Non-pigmented ciliary epithelial cell (primary cell): ENCODE data around the gene C1orf50.
"Not testable (repeated sequence)": the region's sequence is repeated elsewhere in the genome, so short reads cannot be mapped to it uniquely, and the experiment has no call there.

ENCODE experiments used
- DNase-seq: peaks from one replicate; pipeline ENCODE4 v3.0.0-alpha.2; 2010; ENCODE audit warnings: low read depth

C1orf50 gene

DNA sequence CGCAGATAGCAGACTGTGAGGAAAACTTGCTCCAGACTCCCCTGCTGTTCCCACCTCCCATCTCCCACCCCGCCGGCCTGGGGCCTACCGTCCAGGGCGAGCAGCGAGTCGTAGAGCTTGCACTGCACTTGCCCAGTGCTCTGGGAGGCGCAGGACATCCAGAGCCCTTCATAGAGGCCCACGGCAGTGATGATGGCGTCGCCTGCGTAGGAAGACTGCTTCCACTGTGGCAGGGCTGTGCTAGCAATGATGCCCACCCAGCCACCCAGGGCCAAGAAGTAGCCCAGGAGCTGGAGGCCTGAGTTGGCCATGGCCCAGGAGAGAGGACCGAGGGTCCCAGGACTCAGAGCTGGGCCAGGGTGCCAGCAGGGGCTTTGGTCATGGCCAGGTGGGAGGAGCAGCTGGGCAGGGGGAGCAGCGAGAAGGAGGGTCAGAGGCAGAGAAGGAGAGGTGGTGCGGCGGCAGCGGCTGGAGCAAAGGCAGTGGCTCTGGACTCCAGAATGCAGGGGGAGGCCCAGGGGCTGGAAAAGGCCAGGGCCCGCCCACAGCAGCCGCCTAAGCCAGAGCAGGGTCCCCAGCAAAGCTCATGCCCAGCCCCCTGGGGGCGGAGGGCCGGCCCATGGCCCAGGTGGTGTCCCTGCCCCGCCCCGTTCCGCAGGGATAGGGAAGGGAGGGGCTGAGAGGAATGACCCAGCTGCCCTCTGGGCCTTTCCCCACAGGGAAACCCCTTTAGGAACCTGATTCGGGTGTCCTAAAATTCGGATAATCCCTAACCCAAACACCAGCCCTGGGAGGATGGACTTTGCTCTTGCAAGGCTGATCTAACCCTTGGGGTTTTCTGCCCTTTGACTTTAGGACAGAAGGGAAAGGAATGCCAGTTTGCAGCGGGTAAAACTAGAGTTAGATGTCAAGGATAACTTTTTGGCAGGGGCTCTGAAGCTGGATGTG is 27.0 kb upstream of the C1orf50 start, which contains the start of gene CLDN19:
TSS of gene CLDN19 (minus strand) at position 484 of the 948 bp plus-strand sequence. CDS start at position 311, 173 bp downstream.
- DNase-seq, result no peak

DNA sequence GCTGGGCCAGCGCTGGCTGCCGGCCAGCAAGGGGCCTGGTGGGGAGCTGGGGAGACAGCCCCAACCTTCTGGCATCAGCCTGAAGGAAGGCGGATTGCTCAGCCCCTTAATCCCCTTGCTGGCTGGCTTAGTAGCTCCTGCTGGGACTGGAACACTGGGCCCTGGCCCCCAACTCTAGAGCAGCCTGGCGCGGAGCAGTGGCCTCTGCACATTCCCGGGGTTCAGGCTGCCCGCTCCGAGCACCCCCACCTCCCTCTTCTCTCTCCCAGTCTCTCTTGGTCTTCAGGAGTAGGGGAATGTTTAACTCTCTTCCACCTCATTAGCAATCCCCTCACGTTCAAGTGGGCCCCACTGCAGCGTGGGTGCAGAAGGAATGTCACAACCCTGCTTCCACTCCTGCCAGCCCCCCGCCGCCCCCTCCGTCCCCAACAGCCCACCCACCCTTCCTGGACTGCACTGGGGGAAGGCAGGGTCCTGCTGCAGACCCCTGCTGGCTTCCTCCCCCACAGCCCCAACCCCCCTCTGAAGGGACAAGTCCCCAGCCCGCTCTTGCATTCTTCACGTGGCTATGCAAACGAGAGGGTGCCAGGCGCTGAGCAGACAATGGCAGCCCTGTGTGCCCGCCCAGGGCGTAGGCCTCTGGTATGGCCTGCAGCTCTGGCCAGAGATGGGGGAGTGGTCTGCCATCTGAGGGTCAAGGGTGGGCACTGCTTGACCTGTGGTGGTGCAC is 26.0 kb upstream of the C1orf50 start:
- no peak for DNase-seq

DNA sequence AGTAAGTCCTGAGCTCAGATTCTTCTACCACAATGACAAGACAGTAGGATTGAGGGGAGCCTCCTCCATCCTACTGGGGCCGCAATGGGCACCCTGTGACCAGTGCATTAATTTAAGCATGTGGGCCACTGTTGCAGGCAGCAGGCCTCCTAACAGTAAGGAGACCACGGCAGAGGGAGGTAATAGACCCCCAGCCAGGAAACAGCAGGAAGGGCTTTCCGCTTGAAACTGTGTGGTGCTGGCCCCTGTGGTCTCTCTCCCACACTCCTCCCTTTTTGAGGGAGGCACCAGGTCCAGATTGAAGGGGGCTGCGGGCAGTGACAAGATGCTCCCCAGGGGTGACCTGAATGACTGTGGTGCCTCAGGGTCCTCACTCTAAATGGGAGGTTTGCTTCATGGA is 25.3 kb upstream of the C1orf50 start:
- no peak for DNase-seq

DNA sequence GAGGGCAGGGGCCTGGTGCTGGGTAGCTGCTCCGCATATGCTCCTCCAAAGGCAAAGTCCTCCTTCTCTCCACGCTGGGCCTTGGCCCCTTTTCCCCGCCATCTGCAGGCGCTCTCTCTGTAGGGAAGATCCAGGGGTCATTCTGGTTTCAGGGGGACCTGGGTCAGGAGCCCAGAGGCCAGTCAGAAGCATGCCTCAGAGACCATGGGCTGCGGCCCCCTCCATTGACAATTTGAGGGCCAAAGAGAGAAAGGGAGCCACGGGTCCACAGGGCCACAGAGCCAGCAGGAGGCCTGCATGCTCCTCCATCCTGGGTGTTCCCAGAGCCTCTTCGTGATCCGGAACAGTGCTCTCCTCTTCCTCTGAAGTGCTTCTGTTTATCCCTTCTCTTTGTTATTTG is 24.9 kb upstream of the C1orf50 start:
- no peak for DNase-seq

DNA sequence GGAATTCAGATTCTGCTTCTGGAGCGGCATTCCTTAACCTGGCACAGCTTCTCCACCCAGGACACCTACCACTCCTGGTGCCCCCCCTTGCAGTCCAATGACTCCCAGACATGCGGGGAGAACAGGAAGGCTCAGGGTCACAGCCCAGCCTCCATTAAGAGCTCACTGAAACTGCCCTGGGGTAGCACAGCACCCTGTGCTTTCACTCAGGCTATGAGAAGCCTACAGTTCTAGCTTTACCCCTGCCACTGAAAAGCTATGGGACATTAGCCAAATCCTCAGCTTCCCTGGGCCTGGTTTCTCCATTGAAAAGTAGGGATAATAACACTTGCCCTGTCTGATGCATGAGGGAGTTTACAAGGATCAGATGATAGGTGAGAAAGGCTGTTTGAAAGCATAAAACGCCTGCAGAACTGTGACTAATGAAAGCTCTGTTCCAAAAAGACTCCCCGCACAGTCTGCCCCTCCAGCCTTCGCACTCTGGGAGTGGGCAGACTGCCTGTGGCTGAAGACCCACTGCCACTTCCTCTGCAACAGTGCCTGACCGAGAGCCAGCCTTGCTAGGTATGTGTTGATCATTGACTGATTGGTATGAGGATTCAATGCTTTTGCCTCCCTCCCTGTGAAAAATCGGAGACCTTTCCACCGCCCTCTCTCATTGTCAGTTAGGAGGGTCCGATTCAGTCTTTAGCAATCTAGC is 24.3 kb upstream of the C1orf50 start:
- DNase-seq, result no peak

DNA sequence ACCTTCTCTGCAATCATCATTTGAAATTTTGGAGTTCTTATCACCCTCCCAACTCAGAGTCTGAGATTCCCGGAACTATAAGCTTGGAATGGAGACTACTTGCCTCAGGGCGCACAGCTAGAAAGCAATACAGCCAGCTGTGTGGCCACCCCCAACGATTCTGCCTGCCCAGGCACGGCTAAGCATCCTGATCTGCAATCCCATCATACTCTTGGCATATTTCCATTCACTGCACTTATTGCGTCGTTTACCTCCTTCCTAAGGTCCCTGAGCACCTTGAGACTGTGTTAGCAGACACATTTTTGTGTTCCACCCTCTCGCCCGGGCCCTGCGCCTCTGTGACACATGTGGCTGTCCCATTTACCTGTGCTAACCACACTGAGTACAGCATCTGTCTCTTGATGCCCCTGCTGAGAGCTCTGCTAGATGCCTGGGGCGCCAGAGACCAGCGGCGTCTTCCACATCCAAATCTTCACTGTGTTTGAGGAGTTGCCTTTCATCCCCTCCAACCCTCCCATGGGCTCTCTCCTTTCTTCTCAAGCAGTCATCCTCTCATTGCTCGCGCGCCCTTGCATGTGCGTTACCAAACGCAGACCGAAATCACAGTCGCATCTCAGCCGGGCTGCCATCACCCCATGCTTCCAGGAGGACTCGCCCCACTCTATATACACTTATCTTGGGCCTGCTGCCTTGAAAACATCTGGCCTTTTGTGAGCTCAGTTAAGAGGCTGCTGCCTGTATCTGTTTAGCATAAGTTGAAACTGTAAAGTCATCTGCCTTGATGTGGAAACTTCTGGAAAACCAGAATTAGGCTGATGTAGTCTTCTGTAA is 23.5 kb upstream of the C1orf50 start:
- DNase-seq, result no peak

DNA sequence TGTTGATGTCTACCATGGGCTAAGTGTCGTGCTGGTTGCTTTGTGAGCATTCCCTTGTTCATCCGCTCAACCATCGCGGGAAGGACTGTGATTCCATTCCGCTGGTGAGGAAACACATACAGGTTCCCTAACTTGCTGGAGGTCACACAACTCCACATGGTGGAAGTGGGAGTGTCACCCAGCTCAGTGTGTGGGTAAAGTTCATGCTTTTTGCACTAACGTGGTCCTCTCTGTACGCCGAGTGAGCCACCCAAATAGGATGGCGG is 23.0 kb upstream of the C1orf50 start:
- no peak for DNase-seq

DNA sequence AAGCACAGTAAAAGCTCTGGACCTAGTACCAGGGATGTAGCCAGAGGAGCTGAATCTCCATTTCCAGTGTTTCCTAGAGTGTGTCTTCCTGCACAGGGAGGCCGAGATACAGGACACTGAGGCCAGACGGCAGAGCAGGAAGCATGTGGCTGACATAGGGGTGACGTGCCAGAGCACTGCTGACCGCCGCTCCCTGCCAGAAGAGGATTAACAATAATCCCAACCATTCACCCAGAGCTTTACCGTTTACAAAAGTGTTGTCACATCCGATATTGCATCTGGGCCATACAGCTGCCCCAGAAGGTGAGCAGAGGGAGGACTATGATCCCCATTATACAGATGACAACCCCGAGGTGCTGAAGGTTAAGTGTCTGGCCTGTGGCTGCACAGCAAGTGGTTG is 21.2 kb upstream of the C1orf50 start:
- DNase-seq, result no peak

DNA sequence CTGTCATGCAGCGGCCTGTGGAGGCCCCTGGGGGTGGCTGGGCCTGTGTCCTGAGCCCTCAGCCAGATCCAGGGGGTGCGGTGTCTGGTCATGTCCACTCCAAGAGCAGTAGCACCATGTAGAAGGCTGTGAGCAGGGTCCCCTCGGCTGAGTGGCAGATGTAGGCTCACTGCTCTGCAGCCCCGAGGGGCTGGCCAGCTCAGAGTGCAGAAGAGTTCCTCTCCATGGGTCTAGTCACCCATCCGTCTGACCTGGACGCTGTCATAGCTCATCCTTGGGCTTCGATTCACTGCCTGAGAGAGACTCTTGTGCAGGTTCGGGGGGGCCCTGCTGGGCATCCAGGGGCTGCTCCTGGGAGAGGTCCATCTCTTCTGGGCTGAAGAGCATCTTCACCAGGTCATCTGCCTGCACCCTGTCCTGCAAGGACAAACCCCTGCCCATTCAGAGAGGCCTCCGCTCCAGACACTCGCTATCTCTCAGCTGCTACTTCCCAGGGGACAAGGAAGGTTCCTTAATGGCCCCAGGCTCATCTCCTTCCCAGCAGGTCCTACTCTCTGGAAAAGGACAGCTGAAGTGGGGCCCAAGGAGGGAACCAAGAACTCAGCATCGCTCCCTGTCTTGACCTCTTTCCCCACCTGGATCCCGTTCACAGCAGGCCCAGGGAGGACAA is 20.5 kb upstream of the C1orf50 start:
- no peak for DNase-seq

DNA sequence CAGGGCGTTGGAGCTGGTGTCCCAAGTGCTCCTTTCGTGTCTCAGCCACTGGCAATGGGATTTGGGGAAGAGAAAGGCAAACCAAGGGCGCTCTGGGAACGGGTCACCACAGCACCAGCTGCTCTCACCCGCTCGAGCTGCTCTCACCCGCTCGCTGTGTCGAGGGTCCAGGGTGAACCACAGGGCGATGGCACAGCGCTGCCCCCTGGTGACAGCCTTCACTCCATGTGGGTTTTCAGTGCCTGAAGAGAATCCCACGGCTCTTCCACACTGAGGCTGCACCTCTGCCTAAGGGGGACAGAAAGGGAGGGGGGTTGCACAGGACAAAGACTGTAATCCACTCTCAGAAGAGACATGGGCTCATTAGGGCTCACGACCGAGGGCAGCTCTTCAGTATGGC is 19.9 kb upstream of the C1orf50 start:
- DNase-seq, result no peak

DNA sequence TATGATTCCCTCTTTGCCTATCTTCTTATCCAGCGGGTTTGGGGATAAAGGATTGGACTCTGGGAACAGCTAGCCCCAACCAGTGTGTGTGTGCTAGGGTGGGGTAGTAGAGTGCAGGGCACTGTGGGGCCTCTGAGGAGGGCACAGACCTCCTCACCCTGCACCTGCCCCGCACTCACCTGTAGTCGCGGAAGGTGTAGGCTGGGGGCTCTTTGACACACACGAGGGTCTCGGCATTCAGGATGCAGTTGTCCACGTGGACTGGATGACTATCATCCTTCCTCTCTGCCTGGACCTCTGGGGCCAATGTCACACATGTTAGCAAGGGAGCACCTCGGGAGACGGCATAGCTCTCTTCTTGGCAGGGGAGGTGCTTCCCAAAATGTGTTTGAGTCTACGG is 19.0 kb upstream of the C1orf50 start:
- no peak for DNase-seq

DNA sequence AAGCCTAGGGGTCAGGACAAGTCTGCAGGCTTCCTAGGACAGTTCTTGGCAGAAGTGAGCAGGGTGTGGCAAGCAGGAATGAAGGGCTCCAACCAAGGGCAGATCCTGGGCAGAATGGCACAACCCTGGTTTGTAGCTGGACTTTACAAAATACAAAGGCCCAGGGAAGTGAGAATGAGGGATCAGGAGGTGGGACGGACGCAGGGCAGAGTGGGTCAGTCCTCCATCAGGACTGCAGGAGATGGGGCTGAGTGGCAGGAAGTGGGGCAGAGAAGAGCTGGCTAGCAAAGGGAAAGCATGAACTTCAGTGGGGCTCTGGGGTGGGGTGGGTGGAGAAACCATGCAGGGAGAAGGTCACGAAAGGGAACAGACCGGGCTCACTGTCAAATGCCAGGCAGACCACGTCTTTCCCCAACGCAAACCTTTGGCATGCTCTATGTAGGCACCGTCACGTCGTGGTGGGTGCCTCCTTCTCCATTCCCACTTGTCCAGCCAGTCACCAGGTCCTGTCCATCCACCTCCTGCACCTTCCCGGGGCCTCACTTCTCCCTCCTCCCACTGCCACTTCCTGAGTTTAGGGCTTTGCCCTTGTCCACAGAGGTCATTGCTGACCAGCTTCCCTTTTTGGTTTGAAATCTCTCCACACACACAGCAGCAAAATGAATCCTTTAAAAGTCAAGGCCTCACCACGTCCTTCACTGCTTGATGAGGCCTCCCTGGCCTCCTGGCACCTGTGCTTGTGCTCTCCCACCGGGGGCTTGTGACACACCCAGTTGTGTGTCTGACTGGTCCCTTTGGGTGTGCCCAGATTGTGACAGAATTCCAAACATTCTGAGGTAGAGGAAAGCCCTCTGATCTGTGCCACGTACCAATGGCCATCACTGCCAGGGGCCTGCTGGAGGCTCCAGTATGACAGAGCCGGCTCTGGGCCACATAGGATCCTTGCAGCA is 18.3 kb upstream of the C1orf50 start:
- no peak for DNase-seq

DNA sequence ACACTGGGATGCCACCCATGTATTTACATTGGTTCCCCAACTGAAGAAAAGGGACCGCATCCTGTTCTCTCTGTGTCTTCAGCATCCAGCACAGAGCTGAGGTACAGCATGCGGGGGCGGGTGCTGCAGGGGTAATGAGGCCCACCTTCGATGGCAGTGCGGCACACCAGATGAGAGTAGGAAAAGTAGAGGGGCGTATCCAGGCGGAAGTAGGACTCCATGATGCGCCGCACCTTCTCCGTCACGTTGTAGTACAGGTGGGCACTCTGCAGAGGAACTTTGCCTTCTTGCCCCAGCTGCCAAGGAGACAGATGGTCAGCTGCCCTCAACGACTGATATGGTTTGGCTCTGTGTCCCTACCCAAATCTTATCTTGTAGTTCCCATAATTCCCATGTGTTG is 17.0 kb upstream of the C1orf50 start:
- DNase-seq, result no peak

DNA sequence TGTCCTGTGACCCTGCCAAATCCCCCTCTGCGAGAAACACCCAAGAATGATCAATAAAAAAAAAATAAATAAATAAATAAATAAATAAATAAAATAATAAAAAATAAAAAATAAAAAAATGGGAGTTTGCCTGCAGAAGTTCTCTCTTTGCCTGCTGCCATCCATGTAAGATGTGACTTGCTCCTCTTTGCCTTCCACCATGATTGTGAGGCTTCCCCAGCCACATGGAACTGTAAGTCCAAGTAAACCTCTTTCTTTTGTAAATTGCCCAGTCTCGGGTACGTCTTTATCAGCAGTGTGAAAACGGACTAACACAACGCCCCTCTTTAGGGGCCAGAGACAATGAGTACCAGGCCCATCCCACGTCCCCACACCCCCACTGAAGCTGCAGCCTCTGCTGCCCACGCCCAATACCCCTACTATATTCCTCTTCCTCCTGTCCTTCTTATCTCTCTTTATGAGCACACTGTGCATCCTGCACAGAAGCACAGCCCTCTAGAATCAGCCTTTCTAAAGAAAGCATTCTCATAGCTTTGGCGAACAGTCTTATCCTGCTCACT is 15.5 kb upstream of the C1orf50 start:
- not testable (repeated sequence) for DNase-seq

DNA sequence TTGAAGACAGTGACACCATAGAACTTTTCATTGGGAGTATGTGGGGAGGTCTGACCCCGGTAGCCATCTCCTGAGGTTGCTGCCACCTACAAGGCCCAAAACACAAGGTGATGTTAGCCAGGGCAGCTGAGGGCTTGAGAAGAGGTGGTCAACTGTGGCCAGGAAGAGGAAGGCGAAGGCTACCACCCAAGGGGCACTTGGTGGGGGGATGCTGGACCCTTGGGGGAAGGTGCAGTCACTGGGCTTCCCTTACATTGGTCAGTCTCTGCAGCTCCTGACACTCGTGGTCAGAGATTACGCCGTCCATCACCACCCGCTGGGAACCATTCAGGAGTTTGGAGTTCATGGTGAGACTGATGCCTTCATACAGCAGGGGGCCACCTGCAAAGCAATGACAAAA is 14.8 kb upstream of the C1orf50 start:
- DNase-seq, result no peak

DNA sequence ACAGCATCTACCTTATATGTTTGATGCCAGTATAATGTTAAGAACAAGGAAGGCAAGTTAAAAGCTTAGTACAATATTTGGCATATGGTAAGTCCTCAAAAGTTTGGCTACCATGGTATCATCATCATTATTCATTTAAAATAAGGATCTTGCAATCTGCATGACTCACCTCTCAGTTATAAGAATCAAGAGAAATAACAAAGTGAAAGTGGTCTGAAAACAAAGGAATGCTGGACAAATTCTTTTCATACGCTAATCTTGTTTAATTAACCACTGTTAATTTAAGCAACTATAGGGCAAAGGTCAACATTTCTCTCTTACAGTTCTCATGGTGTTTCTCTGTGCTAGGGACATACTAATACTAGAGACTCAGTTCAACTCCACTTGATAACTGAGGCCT is 14.0 kb upstream of the C1orf50 start:
- no peak for DNase-seq

DNA sequence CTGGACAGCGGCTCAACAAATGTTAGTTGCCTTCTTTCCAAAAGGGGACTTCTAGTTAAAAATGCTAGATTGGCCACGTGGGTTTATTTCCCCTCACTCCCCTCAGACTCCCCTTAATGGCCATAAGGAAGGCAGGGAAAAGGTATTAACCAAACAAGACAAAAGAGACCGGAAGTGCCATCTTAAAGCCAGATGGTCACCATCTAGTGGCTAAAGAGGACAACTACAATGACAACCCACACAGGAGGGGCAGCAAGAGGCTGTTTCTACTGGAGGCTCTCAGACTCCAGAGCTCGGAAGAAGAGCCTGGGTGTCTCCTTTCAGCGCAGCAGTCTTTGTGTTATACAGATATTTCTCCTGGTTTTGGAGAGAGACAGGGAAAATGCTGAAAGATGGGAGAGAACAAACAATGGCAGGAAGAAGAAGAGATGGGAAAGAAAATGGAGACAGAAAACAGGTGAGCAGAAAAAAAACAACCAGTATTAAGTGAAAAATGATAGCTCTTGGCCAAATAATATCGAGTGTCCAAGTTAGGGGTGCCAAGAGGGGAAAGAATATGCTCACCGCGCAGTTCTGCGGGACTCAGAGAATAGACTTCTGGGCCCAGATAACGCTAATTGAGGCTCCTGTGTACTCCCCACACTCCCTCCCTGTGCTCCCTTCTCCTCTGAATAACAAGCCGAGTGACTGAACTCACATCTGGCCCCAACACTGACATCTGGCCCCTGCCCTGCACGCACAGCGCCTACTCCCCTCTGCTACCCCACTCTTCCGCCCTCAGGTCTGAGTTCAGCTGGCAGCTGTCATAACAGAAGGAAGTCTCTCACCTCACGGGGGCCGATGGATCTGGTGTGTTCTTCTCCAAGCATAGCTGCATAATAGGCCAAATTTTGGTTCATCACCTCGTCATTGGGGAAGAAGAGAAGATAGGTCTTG is 9.8 kb upstream of the C1orf50 start:
- DNase-seq, result no peak

DNA sequence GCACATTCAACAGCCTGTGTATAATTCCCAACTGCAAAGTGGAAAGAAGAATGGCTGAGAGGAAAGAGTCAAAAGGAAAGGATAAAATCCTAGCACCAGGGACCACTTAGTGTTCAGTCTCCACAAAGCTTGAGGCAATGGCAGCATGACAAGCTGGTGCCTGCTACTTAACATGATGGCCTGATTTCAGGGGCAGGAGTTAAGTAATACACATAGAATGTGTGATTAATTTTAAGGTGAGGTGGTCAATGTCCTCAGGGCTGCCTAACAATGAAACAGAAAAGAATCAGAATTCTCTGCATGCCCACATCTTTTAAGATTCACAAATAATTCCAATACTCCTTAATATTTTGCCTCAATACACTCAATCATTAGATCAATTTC is 9.2 kb upstream of the C1orf50 start:
- no peak for DNase-seq

DNA sequence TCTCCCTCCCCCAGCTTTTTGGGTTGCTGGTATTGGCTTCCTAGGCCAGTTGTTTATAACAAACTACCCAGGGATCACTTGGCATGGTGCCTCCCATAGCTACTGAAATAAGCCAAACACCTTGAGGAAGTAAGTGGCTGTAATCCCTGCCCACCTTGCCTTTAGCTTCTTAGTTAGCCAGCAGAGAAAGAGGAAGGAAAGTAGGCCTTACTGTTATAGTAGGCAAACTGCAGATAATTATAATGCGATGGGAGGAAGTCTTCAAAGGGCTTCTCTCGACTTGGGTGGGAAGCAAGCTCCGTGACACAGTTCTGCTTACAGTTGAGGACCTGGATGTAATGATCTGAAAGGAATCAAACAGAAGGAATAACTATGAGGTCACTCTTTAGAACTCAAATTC is 8.4 kb upstream of the C1orf50 start:
- no peak for DNase-seq
